ENCODE results near the gene SMARCB1. TPM values are rescaled to one million over a fixed set of nuclear protein-coding genes. Genes with fewer than 3 reads are reported as not detected.

The SMARCB1 gene
- total and polyA plus RNA-seq, 2 donors (not counting 1 experiment from before 2014, with no cell fraction given): 179 to 190 TPM

DNA sequence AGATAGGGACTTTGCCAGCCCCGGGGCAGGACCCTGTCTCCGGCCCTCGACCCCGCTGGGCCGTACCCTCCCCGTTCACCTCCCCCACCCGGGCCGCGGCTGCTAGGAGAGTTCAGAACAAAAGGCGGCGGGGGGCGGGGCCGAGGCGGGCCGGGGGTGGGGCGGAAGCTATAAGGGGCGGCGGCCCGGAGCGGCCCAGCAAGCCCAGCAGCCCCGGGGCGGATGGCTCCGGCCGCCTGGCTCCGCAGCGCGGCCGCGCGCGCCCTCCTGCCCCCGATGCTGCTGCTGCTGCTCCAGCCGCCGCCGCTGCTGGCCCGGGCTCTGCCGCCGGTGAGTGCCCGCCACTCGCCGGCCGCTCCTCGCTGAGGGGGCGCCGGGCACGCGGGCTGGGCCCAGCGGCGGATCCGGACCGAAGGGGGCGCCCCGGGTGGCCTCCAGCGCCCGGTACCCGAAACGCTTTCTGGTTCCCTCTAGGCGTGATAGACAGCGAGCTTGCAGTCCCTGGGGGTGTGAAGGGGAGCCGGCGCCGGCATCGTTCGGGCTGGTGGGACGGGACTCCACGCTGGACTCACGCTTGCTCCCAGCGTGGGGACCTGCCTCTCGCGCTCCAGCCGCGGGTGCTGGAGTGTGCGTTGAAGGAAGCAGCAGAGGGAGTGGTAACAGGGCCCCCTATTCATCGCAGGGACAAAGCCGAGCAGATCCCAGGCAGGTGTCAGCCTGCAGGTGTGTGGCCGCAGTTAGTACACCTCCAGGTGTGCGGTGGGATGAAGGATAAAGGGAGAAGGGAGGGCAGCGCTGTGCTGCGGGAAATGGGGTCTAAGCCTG lies 13.9 kb upstream of the SMARCB1 start, which contains the start of gene MMP11:
Gene MMP11, plus strand, starts transcription at position 201 of the 825 bp plus-strand sequence. Its CDS starts 22 bp downstream, at position 223.
- Mint-ChIP-seq H3K9me3 (ENCODE audit: insufficient read depth) (no peaks in the 10 kb centered on the region), H3K27ac (peak within 1 kb of the TSS; percentile 77), H3K27me3 (no peaks in the 10 kb centered on the region), H3K4me3 (peak within 1 kb of the TSS; percentile 92), H3K4me1 (peaks cover 40% of the 10 kb centered on the region)
- ChIA-PET POLR2A (interaction anchor here (0.9 to 14.3 kb wide), 11 partner anchors 16 to 122 kb away, joined by 3 to 174 read pairs (median 4); partner anchors contain the start of genes DERL3, MIF, SLC2A11 and VPREB3), CTCF (interaction anchor here (0.9 to 12.8 kb wide), 8 partner anchors 17 to 121 kb away, joined by 3 to 188 read pairs (median 3); partner anchors contain the start of genes MIF, SLC2A11, VPREB3 and ZNF70)
- intact Hi-C loops (cut with micrococcal nuclease): loop anchor here (1.0 kb wide), 1 partner anchor 14 kb away; no protein-coding TSS in a partner anchor
- Histone ChIP-seq H3K4me2 (replicated peaks; ENCODE audit: low read depth, low read length, poor library complexity, severe bottlenecking) (peak within 1 kb of the TSS; percentile 95), H3K79me2 (ENCODE audit: control insufficient read depth, insufficient read depth, low read length) (peaks cover 22% of the 10 kb centered on the region), H2AFZ (ENCODE audit: insufficient read depth, low read depth, low read length, poor library complexity, severe bottlenecking) (peak within 1 kb of the TSS; percentile 81), H3K27me3 (replicated peaks in 1 of 4; ENCODE audit: control extremely low read depth in 1 of 4, control insufficient read depth in 3 of 4, insufficient read depth in 4 of 4, low read length in 3 of 4) (no peaks in the 10 kb centered on the region), H3K4me3 (ENCODE audit: control extremely low read depth in 1 of 5, extremely low read depth in 1 of 5, insufficient read depth in 1 of 5, low read depth in 2 of 5, low read length in 4 of 5) (peak within 1 kb of the TSS in 4 of 5 experiments; percentile 37 to 67 (median 49)), H3K36me3 (replicated peaks in 1 of 2; ENCODE audit: control extremely low read depth in 1 of 2, control insufficient read depth in 1 of 2, extremely low read depth in 1 of 2, insufficient read depth in 2 of 2, low read length in 1 of 2) (no peaks in the 10 kb centered on the region), H4K20me1 (ENCODE audit: control insufficient read depth, insufficient read depth, low read length, poor library complexity, severe bottlenecking) (peaks cover 7% of the 10 kb centered on the region), H3K27ac (ENCODE audit: low read length in 2 of 2) (peak within 1 kb of the TSS; percentile 51 to 57), H3K9me3 (ENCODE audit: control extremely low read depth in 1 of 3, control insufficient read depth in 2 of 3, insufficient read depth in 1 of 3, low read length in 2 of 3) (no peaks in the 10 kb centered on the region), H3K4me1 (ENCODE audit: control insufficient read depth in 2 of 2, insufficient read depth in 2 of 2, low read length in 2 of 2) (peaks cover 40 to 55% of the 10 kb centered on the region in 2 donors), H3K9ac (ENCODE audit: low read length) (peak within 1 kb of the TSS; percentile 65)
- ATAC-seq (ENCODE audit: low read depth) (peak; percentile 64), DNase-seq (peak; percentile 74)
- TF ChIP-seq, protein P1, sequence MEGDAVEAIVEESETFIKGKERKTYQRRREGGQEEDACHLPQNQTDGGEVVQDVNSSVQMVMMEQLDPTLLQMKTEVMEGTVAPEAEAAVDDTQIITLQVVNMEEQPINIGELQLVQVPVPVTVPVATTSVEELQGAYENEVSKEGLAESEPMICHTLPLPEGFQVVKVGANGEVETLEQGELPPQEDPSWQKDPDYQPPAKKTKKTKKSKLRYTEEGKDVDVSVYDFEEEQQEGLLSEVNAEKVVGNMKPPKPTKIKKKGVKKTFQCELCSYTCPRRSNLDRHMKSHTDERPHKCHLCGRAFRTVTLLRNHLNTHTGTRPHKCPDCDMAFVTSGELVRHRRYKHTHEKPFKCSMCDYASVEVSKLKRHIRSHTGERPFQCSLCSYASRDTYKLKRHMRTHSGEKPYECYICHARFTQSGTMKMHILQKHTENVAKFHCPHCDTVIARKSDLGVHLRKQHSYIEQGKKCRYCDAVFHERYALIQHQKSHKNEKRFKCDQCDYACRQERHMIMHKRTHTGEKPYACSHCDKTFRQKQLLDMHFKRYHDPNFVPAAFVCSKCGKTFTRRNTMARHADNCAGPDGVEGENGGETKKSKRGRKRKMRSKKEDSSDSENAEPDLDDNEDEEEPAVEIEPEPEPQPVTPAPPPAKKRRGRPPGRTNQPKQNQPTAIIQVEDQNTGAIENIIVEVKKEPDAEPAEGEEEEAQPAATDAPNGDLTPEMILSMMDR (IDR thresholded peaks at IDR 0.05): peak; percentile 22
- TF ChIP-seq EZH2 (IDR thresholded peaks at IDR 0.05; ENCODE audit: borderline replicate concordance, insufficient read depth, low read depth, low read length, poor library complexity, severe bottlenecking): no peak
- WGBS (ENCODE audit: insufficient coverage): 4% methylated on average over 63 of the region's 79 CpGs
